Glomerular visceral epithelial cell (primary cell): Measurements from ENCODE around the gene AIDA.
"Not testable (repeated sequence)": the region's sequence is repeated elsewhere in the genome, so short reads cannot be mapped to it uniquely, and the experiment has no call there.

Experiments used
- DNase-seq: peaks from one replicate; pipeline ENCODE4 v3.0.0-alpha.2; 2016; ENCODE audit errors: extremely low spot score

AIDA gene

GRCh38 chr1:222712253-222713090, at the start of gene AIDA, which contains the start of gene BROX:
AIDA (minus strand) TSS chr1:222712491; CDS start chr1:222712317, 174 bp downstream.
BROX (plus strand) TSS chr1:222712564; CDS start chr1:222715700, 3,136 bp downstream.
- peak; percentile 89 for DNase-seq

- DNase-seq = no peak
These were observed 48.8 kb upstream of the AIDA start for GRCh38 chr1:222761083-222761482.

GRCh38 chr1:222759451-222760035, 47.3 kb upstream of the AIDA start:
- DNase-seq = no peak

GRCh38 chr1:222757646-222758268, 45.5 kb upstream of the AIDA start:
- DNase-seq = no peak

- DNase-seq = peak; percentile 73
These were observed 42.3 kb upstream of the AIDA start for GRCh38 chr1:222754366-222755139.

GRCh38 chr1:222751255-222751654, 39.0 kb upstream of the AIDA start:
- no peak for DNase-seq

- DNase-seq = no peak
These were observed 38.4 kb upstream of the AIDA start for GRCh38 chr1:222750651-222751050.

GRCh38 chr1:222749927-222750326, 37.6 kb upstream of the AIDA start:
- DNase-seq = no peak

GRCh38 chr1:222741630-222742457, 29.6 kb upstream of the AIDA start:
- DNase-seq = not testable (repeated sequence)

GRCh38 chr1:222739929-222740328, 27.6 kb upstream of the AIDA start:
- no peak for DNase-seq

- DNase-seq = no peak
These were observed 27.2 kb upstream of the AIDA start for GRCh38 chr1:222739465-222739864.

- no peak for DNase-seq
These were observed 24.7 kb upstream of the AIDA start, which contains the start of gene FAM177B for GRCh38 chr1:222736972-222737371. FAM177B (plus strand) TSS chr1:222737202; CDS start chr1:222746546, 9,344 bp downstream.

GRCh38 chr1:222736470-222736869, 24.2 kb upstream of the AIDA start:
- DNase-seq = no peak

GRCh38 chr1:222734740-222735139, 22.4 kb upstream of the AIDA start:
- DNase-seq = no peak

- DNase-seq = no peak
These were observed 20.2 kb upstream of the AIDA start for GRCh38 chr1:222732216-222733159.

- DNase-seq = no peak
These were observed 18.6 kb upstream of the AIDA start for GRCh38 chr1:222730866-222731265.

- DNase-seq = no peak
These were observed 16.5 kb upstream of the AIDA start for GRCh38 chr1:222728746-222729145.

- DNase-seq = no peak
These were observed 4.1 kb upstream of the AIDA start for GRCh38 chr1:222716393-222716792.

GRCh38 chr1:222713091-222713961, 1.0 kb upstream of the AIDA start:
- DNase-seq = peak; percentile 95
